ENCODE data around the gene A4GNT. TPM values are rescaled to one million over a fixed set of nuclear protein-coding genes. Genes with fewer than 3 reads are reported as not detected.

The A4GNT gene
- total RNA-seq, 1 donor from 2014 or later: 0.34 TPM

- H3K36me3 Mint-ChIP-seq: no peaks in the 10 kb centered on the region
- H3K27me3 Mint-ChIP-seq: peaks cover 10% of the 10 kb centered on the region
- peaks cover 4% of the 10 kb centered on the region for H3K9me3 Mint-ChIP-seq
- H3K27ac Mint-ChIP-seq: no peak overlapping the region
- TF ChIP-seq, protein P1, sequence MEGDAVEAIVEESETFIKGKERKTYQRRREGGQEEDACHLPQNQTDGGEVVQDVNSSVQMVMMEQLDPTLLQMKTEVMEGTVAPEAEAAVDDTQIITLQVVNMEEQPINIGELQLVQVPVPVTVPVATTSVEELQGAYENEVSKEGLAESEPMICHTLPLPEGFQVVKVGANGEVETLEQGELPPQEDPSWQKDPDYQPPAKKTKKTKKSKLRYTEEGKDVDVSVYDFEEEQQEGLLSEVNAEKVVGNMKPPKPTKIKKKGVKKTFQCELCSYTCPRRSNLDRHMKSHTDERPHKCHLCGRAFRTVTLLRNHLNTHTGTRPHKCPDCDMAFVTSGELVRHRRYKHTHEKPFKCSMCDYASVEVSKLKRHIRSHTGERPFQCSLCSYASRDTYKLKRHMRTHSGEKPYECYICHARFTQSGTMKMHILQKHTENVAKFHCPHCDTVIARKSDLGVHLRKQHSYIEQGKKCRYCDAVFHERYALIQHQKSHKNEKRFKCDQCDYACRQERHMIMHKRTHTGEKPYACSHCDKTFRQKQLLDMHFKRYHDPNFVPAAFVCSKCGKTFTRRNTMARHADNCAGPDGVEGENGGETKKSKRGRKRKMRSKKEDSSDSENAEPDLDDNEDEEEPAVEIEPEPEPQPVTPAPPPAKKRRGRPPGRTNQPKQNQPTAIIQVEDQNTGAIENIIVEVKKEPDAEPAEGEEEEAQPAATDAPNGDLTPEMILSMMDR (conservative IDR thresholded peaks at IDR 0.05): no peak
- H3K4me3 Mint-ChIP-seq: no peak overlapping the region
- DNase-seq (ENCODE audit: extremely low spot score, unreplicated experiment): no peak
- H3K4me1 Mint-ChIP-seq (ENCODE audit: unreplicated experiment): no peaks in the 10 kb centered on the region
Measured at GRCh38 chr3:138139691-138140090, 7.5 kb upstream of the A4GNT start.

DNA sequence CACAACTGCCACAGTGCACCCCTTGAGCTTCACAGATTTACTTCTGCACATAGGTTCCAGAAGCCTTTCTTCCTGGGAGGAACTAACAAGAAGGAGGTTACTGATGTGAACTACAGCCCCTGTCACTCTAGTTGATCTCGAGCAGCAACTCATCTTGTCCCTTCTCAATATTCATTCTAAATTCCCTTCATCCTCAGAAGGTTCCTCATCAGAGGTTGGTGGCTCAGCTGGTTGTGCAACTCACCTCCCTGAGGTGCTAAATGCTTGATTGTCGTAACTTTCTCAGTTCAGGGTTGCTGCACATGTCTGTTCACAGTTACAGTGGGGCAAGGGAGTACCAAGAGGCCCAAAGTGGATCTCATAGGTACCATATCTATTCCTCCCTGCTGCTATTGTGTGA is 5.7 kb upstream of the A4GNT start:
- Mint-ChIP-seq H3K27ac (no peak overlapping the region), H3K36me3 (no peaks in the 10 kb centered on the region), H3K4me3 (no peak overlapping the region), H3K9me3 (no peaks in the 10 kb centered on the region), H3K4me1 (ENCODE audit: unreplicated experiment) (no peaks in the 10 kb centered on the region), H3K27me3 (peaks cover 13% of the 10 kb centered on the region)
- DNase-seq (ENCODE audit: extremely low spot score, unreplicated experiment): no peak
- TF ChIP-seq, protein P1 (conservative IDR thresholded peaks at IDR 0.05): no peak

DNA sequence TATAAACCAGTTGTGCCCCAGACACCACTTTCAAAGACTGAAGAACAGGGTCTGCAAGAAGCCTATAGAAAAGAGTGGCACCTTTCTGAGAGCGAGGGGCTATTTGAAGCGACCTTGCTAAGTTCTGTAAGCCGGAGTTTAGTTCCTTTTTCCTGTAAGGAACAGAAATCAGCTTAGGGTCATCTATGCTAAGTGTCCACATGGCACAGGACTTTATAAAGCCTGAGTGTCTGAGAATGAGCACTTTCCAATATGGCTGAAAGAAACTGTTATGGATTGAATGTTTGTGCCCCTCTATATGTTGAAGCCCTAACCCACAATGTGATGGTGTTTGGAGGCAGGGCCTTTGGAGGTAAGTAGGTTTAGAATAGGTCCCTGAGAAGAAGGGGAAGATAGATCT is 4.0 kb upstream of the A4GNT start:
- H3K27ac Mint-ChIP-seq: no peak overlapping the region
- H3K9me3 Mint-ChIP-seq: no peaks in the 10 kb centered on the region
- no peak overlapping the region for H3K4me3 Mint-ChIP-seq
- no peaks in the 10 kb centered on the region for H3K4me1 Mint-ChIP-seq (ENCODE audit: unreplicated experiment)
- peaks cover 13% of the 10 kb centered on the region for H3K27me3 Mint-ChIP-seq
- DNase-seq (ENCODE audit: extremely low spot score, unreplicated experiment): no peak
- H3K36me3 Mint-ChIP-seq: no peaks in the 10 kb centered on the region
- TF ChIP-seq, protein P1 (conservative IDR thresholded peaks at IDR 0.05): no peak

DNA sequence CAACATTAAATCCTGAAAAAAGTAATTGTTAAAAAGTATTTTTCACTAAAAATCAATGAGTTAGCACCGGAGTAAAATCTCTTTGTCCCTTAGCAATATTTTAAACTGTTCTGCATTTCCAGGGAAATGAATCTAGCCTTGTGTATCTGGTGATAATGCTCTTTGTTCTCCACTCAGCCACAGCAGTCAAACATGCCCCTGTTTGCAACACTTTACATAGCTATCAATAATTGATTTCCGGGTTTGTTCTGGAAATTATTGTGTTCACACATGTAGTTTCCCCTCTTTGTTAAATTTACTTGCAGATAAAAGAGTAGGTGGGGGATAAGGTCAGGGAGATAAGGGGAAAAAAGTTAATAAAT is 3.6 kb upstream of the A4GNT start:
- TF ChIP-seq, protein P1 (conservative IDR thresholded peaks at IDR 0.05): no peak
- no peak overlapping the region for H3K27ac Mint-ChIP-seq
- no peaks in the 10 kb centered on the region for H3K36me3 Mint-ChIP-seq
- DNase-seq (ENCODE audit: extremely low spot score, unreplicated experiment): no peak
- H3K27me3 Mint-ChIP-seq: peaks cover 13% of the 10 kb centered on the region
- no peaks in the 10 kb centered on the region for H3K9me3 Mint-ChIP-seq
- no peak overlapping the region for H3K4me3 Mint-ChIP-seq
- no peaks in the 10 kb centered on the region for H3K4me1 Mint-ChIP-seq (ENCODE audit: unreplicated experiment)

DNA sequence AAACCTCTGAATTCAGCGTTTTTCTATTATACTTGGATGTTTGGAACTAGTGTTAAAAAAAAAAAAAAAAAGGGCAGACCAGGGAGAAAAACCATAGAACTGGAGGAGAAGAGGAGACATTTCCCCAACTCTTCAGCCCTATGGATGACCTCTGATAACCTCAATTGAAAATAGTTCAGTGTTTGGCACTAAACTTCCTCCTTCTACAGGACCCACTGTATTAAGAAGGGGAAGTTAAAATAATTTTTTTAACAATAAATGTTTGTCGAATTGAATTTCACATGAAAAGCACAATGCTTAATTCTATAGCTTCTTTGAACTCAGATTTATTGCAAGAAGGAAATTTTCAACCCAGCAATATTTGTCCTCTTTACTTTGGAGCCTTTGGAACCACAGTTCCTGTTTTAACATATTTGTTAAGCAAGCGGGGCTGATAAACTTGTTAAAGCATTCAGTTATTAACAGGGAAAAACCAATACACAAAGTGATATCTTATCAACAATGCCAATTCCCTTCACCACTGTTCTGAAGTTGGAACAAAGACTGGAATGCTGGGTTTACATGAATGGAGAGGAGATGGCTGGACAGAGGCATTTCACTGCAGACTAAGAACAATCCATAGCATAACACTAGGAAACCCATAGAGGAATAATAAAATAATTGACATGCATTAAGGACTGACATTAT is 3.1 kb upstream of the A4GNT start:
- TF ChIP-seq, protein P1 (conservative IDR thresholded peaks at IDR 0.05): no peak
- H3K4me3 Mint-ChIP-seq: no peak overlapping the region
- H3K4me1 Mint-ChIP-seq (ENCODE audit: unreplicated experiment): no peaks in the 10 kb centered on the region
- no peak overlapping the region for H3K27ac Mint-ChIP-seq
- no peak for DNase-seq (ENCODE audit: extremely low spot score, unreplicated experiment)
- no peaks in the 10 kb centered on the region for H3K9me3 Mint-ChIP-seq
- peaks cover 13% of the 10 kb centered on the region for H3K27me3 Mint-ChIP-seq
- H3K36me3 Mint-ChIP-seq: no peaks in the 10 kb centered on the region

All from type B pancreatic cell (in vitro differentiated cells).